ENCODE measurements around the gene MPP4. TPM values are rescaled to one million over a fixed set of nuclear protein-coding genes. Genes with fewer than 3 reads are reported as not detected.

The MPP4 gene
- total RNA-seq, 1 donor from 2014 or later = 2.9 TPM

- Histone ChIP-seq H3K36me3 (ENCODE audit: insufficient read depth, low read length) (peaks cover 12% of the 10 kb centered on the region), H3K79me2 (ENCODE audit: insufficient read depth, low read length) (no peaks in the 10 kb centered on the region), H3K9me3 (ENCODE audit: insufficient read depth, low read depth, low read length) (no peaks in the 10 kb centered on the region), H2AFZ (ENCODE audit: low read depth, low read length) (no peak overlapping the region), H3K27me3 (ENCODE audit: insufficient read depth, low read length) (no peaks in the 10 kb centered on the region), H3K9ac (ENCODE audit: low read length) (peak overlapping the region; percentile 73), H3K27ac (ENCODE audit: low read depth, low read length) (peak overlapping the region; percentile 95), H3K4me1 (ENCODE audit: insufficient read depth, low read length) (peaks cover 50% of the 10 kb centered on the region), H4K20me1 (ENCODE audit: insufficient read depth, low read length) (no peaks in the 10 kb centered on the region), H3K4me3 (ENCODE audit: insufficient read depth, low read depth, low read length) (peak overlapping the region; percentile 27), H3K4me2 (ENCODE audit: low read length) (peak overlapping the region; percentile 77)
- peak overlapping the region; percentile 83 for H3K27ac Mint-ChIP-seq (ENCODE audit: unreplicated experiment)
- no peak for TF ChIP-seq EZH2 (IDR thresholded peaks at IDR 0.05; ENCODE audit: insufficient read depth, low read length)
- TF ChIP-seq, protein P1, sequence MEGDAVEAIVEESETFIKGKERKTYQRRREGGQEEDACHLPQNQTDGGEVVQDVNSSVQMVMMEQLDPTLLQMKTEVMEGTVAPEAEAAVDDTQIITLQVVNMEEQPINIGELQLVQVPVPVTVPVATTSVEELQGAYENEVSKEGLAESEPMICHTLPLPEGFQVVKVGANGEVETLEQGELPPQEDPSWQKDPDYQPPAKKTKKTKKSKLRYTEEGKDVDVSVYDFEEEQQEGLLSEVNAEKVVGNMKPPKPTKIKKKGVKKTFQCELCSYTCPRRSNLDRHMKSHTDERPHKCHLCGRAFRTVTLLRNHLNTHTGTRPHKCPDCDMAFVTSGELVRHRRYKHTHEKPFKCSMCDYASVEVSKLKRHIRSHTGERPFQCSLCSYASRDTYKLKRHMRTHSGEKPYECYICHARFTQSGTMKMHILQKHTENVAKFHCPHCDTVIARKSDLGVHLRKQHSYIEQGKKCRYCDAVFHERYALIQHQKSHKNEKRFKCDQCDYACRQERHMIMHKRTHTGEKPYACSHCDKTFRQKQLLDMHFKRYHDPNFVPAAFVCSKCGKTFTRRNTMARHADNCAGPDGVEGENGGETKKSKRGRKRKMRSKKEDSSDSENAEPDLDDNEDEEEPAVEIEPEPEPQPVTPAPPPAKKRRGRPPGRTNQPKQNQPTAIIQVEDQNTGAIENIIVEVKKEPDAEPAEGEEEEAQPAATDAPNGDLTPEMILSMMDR (IDR thresholded peaks at IDR 0.05; ENCODE audit: insufficient read depth, low read depth, low read length) = no peak
- H3K9me3 Mint-ChIP-seq (ENCODE audit: unreplicated experiment) = no peaks in the 10 kb centered on the region
- H3K27me3 Mint-ChIP-seq (ENCODE audit: low read depth, unreplicated experiment) = no peaks in the 10 kb centered on the region
- no peak overlapping the region for H3K4me3 Mint-ChIP-seq (ENCODE audit: unreplicated experiment)
- H3K4me1 Mint-ChIP-seq (ENCODE audit: low read depth, unreplicated experiment) = peaks cover 44% of the 10 kb centered on the region
- peaks cover 15% of the 10 kb centered on the region for H3K36me3 Mint-ChIP-seq (ENCODE audit: low read depth, unreplicated experiment)
- FAIRE-seq = peak; percentile 50
- peak; percentile 93 for DNase-seq (ENCODE audit: low read depth)
Measured at GRCh38 chr2:201697899-201698298, 545 bp downstream of the MPP4 start.

DNA sequence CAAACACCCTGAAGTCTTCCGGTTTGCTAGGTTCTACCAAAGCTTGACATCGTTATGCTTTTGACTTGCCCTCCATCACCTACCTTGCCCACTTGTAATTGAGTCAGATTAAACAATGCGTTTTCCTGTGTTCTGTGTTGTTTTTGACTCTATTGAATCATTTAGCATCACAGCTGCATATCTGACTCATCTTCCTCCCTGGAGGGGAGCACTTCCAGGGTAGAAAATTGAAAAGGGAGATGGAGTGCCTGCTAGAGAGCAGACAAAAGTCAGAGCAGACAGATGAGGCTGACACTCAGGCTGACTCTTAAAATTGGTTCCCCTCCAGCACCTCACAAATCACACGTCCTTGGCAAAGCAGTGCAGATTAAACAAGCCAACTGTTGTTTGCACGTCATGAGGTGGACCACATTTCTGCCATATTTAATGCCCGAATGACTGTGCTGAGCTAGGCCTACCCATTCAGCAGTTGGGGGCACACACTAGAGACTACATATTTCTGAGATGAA, 2.2 kb downstream of the MPP4 start:
- H3K36me3 Mint-ChIP-seq (ENCODE audit: low read depth, unreplicated experiment) = peaks cover 5% of the 10 kb centered on the region
- H3K27me3 ChIP-seq (ENCODE audit: insufficient read depth, low read length) = no peaks in the 10 kb centered on the region
- H3K9me3 Mint-ChIP-seq (ENCODE audit: unreplicated experiment) = no peaks in the 10 kb centered on the region
- peak overlapping the region; percentile 77 for H3K4me2 ChIP-seq (ENCODE audit: low read length)
- H3K4me1 ChIP-seq (ENCODE audit: insufficient read depth, low read length) = peaks cover 50% of the 10 kb centered on the region
- TF ChIP-seq, protein P1 (IDR thresholded peaks at IDR 0.05; ENCODE audit: insufficient read depth, low read depth, low read length) = no peak
- TF ChIP-seq EZH2 (IDR thresholded peaks at IDR 0.05; ENCODE audit: insufficient read depth, low read length) = no peak
- H3K36me3 ChIP-seq (ENCODE audit: insufficient read depth, low read length) = peaks cover 10% of the 10 kb centered on the region
- peak overlapping the region; percentile 35 for H3K27ac Mint-ChIP-seq (ENCODE audit: unreplicated experiment)
- H3K79me2 ChIP-seq (ENCODE audit: insufficient read depth, low read length) = no peaks in the 10 kb centered on the region
- H3K27ac ChIP-seq (ENCODE audit: low read depth, low read length) = peak overlapping the region; percentile 95
- H3K9ac ChIP-seq (ENCODE audit: low read length) = peak overlapping the region; percentile 73
- FAIRE-seq (peak; percentile 94), DNase-seq (ENCODE audit: low read depth) (peak; percentile 97)
- no peaks in the 10 kb centered on the region for H3K9me3 ChIP-seq (ENCODE audit: insufficient read depth, low read depth, low read length)
- H3K4me1 Mint-ChIP-seq (ENCODE audit: low read depth, unreplicated experiment) = peaks cover 44% of the 10 kb centered on the region
- no peak overlapping the region for H3K4me3 Mint-ChIP-seq (ENCODE audit: unreplicated experiment)
- H2AFZ ChIP-seq (ENCODE audit: low read depth, low read length) = no peak overlapping the region
- no peak overlapping the region for H3K4me3 ChIP-seq (ENCODE audit: insufficient read depth, low read depth, low read length)
- H3K27me3 Mint-ChIP-seq (ENCODE audit: low read depth, unreplicated experiment) = no peaks in the 10 kb centered on the region
- H4K20me1 ChIP-seq (ENCODE audit: insufficient read depth, low read length) = no peaks in the 10 kb centered on the region

DNA sequence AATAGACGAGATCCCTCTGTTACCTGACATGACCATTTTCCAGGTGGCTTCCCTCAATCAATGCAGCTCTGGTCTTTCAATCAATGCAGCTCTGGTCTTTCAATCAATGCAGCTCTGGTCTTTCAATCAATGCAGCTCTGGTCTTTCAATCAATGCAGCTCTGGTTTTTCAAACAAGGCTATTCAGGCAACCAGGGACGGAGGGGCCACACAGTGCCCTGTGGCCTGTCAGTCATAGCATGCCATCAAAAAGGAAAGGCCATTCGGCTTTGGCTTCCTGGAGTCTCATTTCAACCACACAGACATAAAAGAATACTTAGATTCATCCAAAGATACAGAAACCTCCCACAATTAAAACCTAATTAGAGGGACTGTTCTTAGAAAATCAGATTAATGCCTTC, 13.3 kb downstream of the MPP4 start:
- no peak for FAIRE-seq
- DNase-seq (ENCODE audit: low read depth) = no peak
- no peaks in the 10 kb centered on the region for H3K4me1 Mint-ChIP-seq (ENCODE audit: low read depth, unreplicated experiment)
- H3K4me3 Mint-ChIP-seq (ENCODE audit: unreplicated experiment) = no peak overlapping the region
- peaks cover 8% of the 10 kb centered on the region for H3K36me3 Mint-ChIP-seq (ENCODE audit: low read depth, unreplicated experiment)
- TF ChIP-seq, protein P1 (IDR thresholded peaks at IDR 0.05; ENCODE audit: insufficient read depth, low read depth, low read length) = no peak
- no peak for TF ChIP-seq EZH2 (IDR thresholded peaks at IDR 0.05; ENCODE audit: insufficient read depth, low read length)
- Histone ChIP-seq H3K4me2 (ENCODE audit: low read length) (no peak overlapping the region), H2AFZ (ENCODE audit: low read depth, low read length) (no peak overlapping the region), H3K9me3 (ENCODE audit: insufficient read depth, low read depth, low read length) (no peaks in the 10 kb centered on the region), H3K36me3 (ENCODE audit: insufficient read depth, low read length) (peaks cover 14% of the 10 kb centered on the region), H3K27me3 (ENCODE audit: insufficient read depth, low read length) (no peaks in the 10 kb centered on the region), H4K20me1 (ENCODE audit: insufficient read depth, low read length) (no peaks in the 10 kb centered on the region), H3K79me2 (ENCODE audit: insufficient read depth, low read length) (no peaks in the 10 kb centered on the region), H3K4me1 (ENCODE audit: insufficient read depth, low read length) (no peaks in the 10 kb centered on the region), H3K9ac (ENCODE audit: low read length) (no peak overlapping the region), H3K4me3 (ENCODE audit: insufficient read depth, low read depth, low read length) (no peak overlapping the region), H3K27ac (ENCODE audit: low read depth, low read length) (no peak overlapping the region)
- H3K9me3 Mint-ChIP-seq (ENCODE audit: unreplicated experiment) = peaks cover 6% of the 10 kb centered on the region
- H3K27ac Mint-ChIP-seq (ENCODE audit: unreplicated experiment) = no peak overlapping the region
- peaks cover 2% of the 10 kb centered on the region for H3K27me3 Mint-ChIP-seq (ENCODE audit: low read depth, unreplicated experiment)

Data from astrocyte (in vitro differentiated cells and primary cell).